MCF 10A (cell line): Measurements from ENCODE around the gene DGKD. TPM values are rescaled to one million over a fixed set of nuclear protein-coding genes. Genes with fewer than 3 reads are reported as not detected.
A peak's percentile ranks its signal among the peaks of the same experiment; 100 is the strongest.

Experiments used
- BruUV-seq: library from RNA; stranded (reverse); fragments of 400-500 nt; replicated peaks from 2 replicates; lab custom pipeline; 2021; lab: Mats Ljungman, UMichigan
- CTCF ChIA-PET: fragments of 300-600 bp; sonication (Branson Sonifier 250); formaldehyde crosslinking; extraction: SDS; loops from one replicate; lab custom pipeline; 2021; ENCODE audit warnings: antibody characterized with exemption, inconsistent platforms; lab: Yijun Ruan, JAX
- POLR2A ChIA-PET: fragments of 300-600, 350-650 bp; sonication (Branson Sonifier 250); formaldehyde crosslinking; extraction: SDS; loops from one replicate; lab custom pipeline; 2020; ENCODE audit warnings: antibody characterized with exemption, inconsistent platforms; lab: Yijun Ruan, JAX
- DNase-seq: peaks from one replicate; pipeline ENCODE4 v3.0.0-alpha.2; 2018; ENCODE audit not compliant: unreplicated experiment
- H3K27ac Mint-ChIP-seq: one replicate; pipeline ENCODE4 v1.8.0; 2022; ENCODE audit warnings: mild to moderate bottlenecking, low read depth, mixed read lengths; ENCODE audit not compliant: unreplicated experiment
- H3K27me3 Mint-ChIP-seq: one replicate; pipeline ENCODE4 v1.8.0; 2022; ENCODE audit warnings: mixed read lengths; ENCODE audit not compliant: insufficient read depth, unreplicated experiment
- H3K36me3 Mint-ChIP-seq: one replicate; pipeline ENCODE4 v1.8.0; 2022; ENCODE audit warnings: mild to moderate bottlenecking, moderate library complexity, mixed read lengths; ENCODE audit not compliant: insufficient read depth, unreplicated experiment
- H3K4me1 Mint-ChIP-seq: one replicate; pipeline ENCODE4 v1.8.0; 2022; ENCODE audit warnings: mixed read lengths; ENCODE audit not compliant: insufficient read depth, unreplicated experiment
- H3K4me3 Mint-ChIP-seq: one replicate; pipeline ENCODE4 v1.8.0; 2022; ENCODE audit warnings: mild to moderate bottlenecking, moderate library complexity, mixed read lengths; ENCODE audit not compliant: unreplicated experiment
- H3K9me3 Mint-ChIP-seq: one replicate; pipeline ENCODE4 v1.8.0; 2022; ENCODE audit warnings: mixed read lengths; ENCODE audit not compliant: unreplicated experiment
- CTCF ChIP-seq: fragments of 200-600 bp; IDR thresholded peaks from one replicate; pipeline ENCODE4 v1.8.0; 2022; ENCODE audit warnings: antibody characterized with exemption, mild to moderate bottlenecking; ENCODE audit not compliant: unreplicated experiment
- intact Hi-C: fragments of 100-400 bp; cut with micrococcal nuclease; formaldehyde crosslinking; loops from 2 replicates; pipeline ENCODE4 v1.14.1; 2022
- total RNA-seq: library from RNA; stranded (reverse); gene quantifications from 2 replicates; pipeline ENCODE4 v1.2.3, GENCODE V29; 2022

DGKD gene
- total RNA-seq, 1 experiment from 2014 or later, result 59.1 TPM

- Mint-ChIP-seq H3K4me3 (no peak overlapping the region), H3K27me3 (no peaks in the 10 kb centered on the region), H3K27ac (no peak overlapping the region), H3K9me3 (no peaks in the 10 kb centered on the region), H3K36me3 (peaks cover 88% of the 10 kb centered on the region), H3K4me1 (peaks cover 14% of the 10 kb centered on the region)
- TF ChIP-seq CTCF, result no peak
- intact Hi-C loops, result no loop called here
- BruUV-seq, result no TSS peak
- no peak for DNase-seq
- ChIA-PET CTCF (no interaction called here), POLR2A (no interaction called here)
These were observed 127.3 kb downstream of the DGKD start for GRCh38 chr2:233481368-233482142.

GRCh38 chr2:233482616-233483015 is 128.3 kb downstream of the DGKD start:
- POLR2A ChIA-PET, result no interaction called here
- Mint-ChIP-seq H3K4me1 (peaks cover 20% of the 10 kb centered on the region), H3K4me3 (no peak overlapping the region), H3K9me3 (no peaks in the 10 kb centered on the region), H3K36me3 (peaks cover 82% of the 10 kb centered on the region), H3K27me3 (no peaks in the 10 kb centered on the region), H3K27ac (no peak overlapping the region)
- no peak for DNase-seq
- BruUV-seq, result no TSS peak
- CTCF ChIA-PET, result interaction anchor here (0.6 kb wide), 1 partner anchor 24 kb away, joined by 3 read pairs; no protein-coding TSS in a partner anchor
- intact Hi-C loops, result no loop called here
- no peak for TF ChIP-seq CTCF

GRCh38 chr2:233485726-233486125 is 131.4 kb downstream of the DGKD start:
- intact Hi-C loops, result loop anchor here (2.0 to 5.0 kb wide), 2 partner anchors 227 to 347 kb away; partner anchors contain the start of gene UGT1A5
- no TSS peak for BruUV-seq
- no peak for TF ChIP-seq CTCF
- DNase-seq, result no peak
- CTCF ChIA-PET, result no interaction called here
- POLR2A ChIA-PET, result no interaction called here
- Mint-ChIP-seq H3K9me3 (no peaks in the 10 kb centered on the region), H3K27ac (no peak overlapping the region), H3K36me3 (peaks cover 69% of the 10 kb centered on the region), H3K27me3 (no peaks in the 10 kb centered on the region), H3K4me1 (peaks cover 36% of the 10 kb centered on the region), H3K4me3 (no peak overlapping the region)

- no peak for TF ChIP-seq CTCF
- intact Hi-C loops, result loop anchor here (2.0 to 5.0 kb wide), 2 partner anchors 226 to 346 kb away; partner anchors contain the start of gene UGT1A5
- no TSS peak for BruUV-seq
- ChIA-PET CTCF (no interaction called here), POLR2A (interaction anchor here (0.6 to 1.0 kb wide), 2 partner anchors 81 to 132 kb away, joined by 3 read pairs; partner anchors contain the start of genes DGKD and USP40)
- Mint-ChIP-seq H3K4me3 (peak overlapping the region; percentile 36), H3K27ac (peak overlapping the region; percentile 84), H3K36me3 (peaks cover 63% of the 10 kb centered on the region), H3K9me3 (no peaks in the 10 kb centered on the region), H3K27me3 (no peaks in the 10 kb centered on the region), H3K4me1 (peaks cover 39% of the 10 kb centered on the region)
- no peak for DNase-seq
These were observed 132.1 kb downstream of the DGKD start for GRCh38 chr2:233486357-233486756.
